Neural progenitor cell (in vitro differentiated cells): ENCODE results near the gene TEX2.

Source experiments
- CTCF ChIP-seq: fragments of 200-600 bp; sonication (generic); IDR thresholded peaks from 2 replicates; pipeline ENCODE4 v1.5.1; 2017; ENCODE audit warnings: antibody characterized with exemption, mild to moderate bottlenecking
- EZH2 ChIP-seq: fragments of 200-600 bp; sonication (generic); IDR thresholded peaks from 2 replicates; pipeline ENCODE4 v1.6.1; 2017; ENCODE audit warnings: antibody characterized with exemption, mild to moderate bottlenecking, moderate library complexity

- TF ChIP-seq CTCF (no peak), EZH2 (no peak)
Observed at GRCh38 chr17:64135000-64135399, 128.1 kb downstream of the TEX2 start.
